Measurements from ENCODE around the gene UBE2QL1. TPM values are rescaled to one million over a fixed set of nuclear protein-coding genes. Genes with fewer than 3 reads are reported as not detected.

UBE2QL1 gene
- total and polyA plus RNA-seq, 2 of the 8 experiments (the other 6 are each of a cell fraction or from before 2014, with no cell fraction given) = 0.43 to 0.65 TPM

DNA sequence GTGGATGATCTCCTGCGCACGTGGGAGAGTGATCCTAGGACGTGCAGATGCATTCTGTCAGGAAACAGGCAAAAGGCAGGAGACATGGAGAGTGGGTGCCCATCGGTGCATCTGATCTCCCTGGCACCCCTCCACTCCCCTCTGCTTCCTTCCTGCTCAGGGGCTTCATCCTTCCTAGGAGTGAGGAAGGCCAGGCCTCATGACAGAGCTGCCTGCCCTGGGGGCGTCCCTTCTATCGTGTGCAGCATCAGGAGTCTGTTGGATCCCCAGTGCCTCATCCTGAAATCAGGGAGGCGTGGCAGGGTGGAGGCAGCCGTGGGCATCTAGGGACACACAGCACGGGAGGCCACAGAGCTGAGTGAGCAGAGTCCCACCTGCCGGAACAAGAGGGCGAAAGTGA is 30.1 kb downstream of the UBE2QL1 start (continued):
- TF ChIP-seq JUND (IDR thresholded peaks at IDR 0.05; ENCODE audit: low read length) = no peak
- no peak for TF ChIP-seq USF2 (IDR thresholded peaks at IDR 0.05; ENCODE audit: low read length)

All from H1 (cell line).